Fibroblast of lung (primary cell): Measurements from ENCODE around the gene CUL2.

ENCODE experiments used
- CTCF ChIP-seq, 2 donors: IDR thresholded peaks in 1 of 2; conservative IDR thresholded peaks in 1 of 2; 1 replicate in 1 of 2; 2 replicates in 1 of 2; pipeline ENCODE4 v1.5.1; 2011 to 2012; ENCODE audit warnings: low read length in 2 of 2, control low read depth in 1 of 2, inconsistent platforms in 1 of 2, low read depth in 1 of 2, mild to moderate bottlenecking in 1 of 2
- EZH2 ChIP-seq: IDR thresholded peaks from 2 replicates; pipeline ENCODE4 v1.5.1; 2012; ENCODE audit warnings: low read length, control low read depth, mild to moderate bottlenecking; ENCODE audit errors: missing control alignments

DNA sequence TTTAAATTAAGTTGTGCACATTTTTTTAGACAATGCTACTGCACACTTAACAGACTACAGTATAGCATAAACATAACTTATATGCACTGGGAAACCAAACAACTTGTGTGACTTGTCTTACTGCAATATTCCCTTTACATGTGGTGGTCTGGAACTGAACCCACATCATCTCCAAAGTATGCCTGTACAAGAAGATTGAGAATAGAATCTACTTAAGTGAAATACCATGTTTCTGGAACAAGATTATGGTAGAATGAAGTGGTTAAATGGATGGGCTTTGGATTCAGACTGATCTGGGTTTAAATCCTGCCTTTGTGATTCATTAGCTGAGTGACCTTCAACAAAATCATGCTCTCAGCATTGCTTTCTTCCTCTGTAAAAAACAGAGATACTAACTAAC is 30.7 kb downstream of the CUL2 start:
- TF ChIP-seq CTCF (conservative IDR thresholded peaks at IDR 0.05 in 1 of 2, IDR thresholded peaks at IDR 0.05 in 1 of 2; ENCODE audit: low read depth in 1 of 2, low read length in 2 of 2), result no peak
- no peak for TF ChIP-seq EZH2
